Activated CD8-positive, alpha-beta memory T cell treated with anti-CD3 and anti-CD28 coated beads for 48 hours (primary cell): ENCODE measurements around the gene SLC2A8.
A peak's percentile ranks its signal among the peaks of the same experiment; 100 is the strongest.

Experiments
- DNase-seq, 3 experiments: peaks; one replicate each; pipeline ENCODE4 v3.0.0-alpha.2; 2020; ENCODE audit warnings: low read depth in 2 of 3, low spot score in 2 of 3

Gene SLC2A8

GRCh38 chr9:127396808-127397645, at the start of gene SLC2A8:
Gene SLC2A8 (plus strand): TSS chr9:127397169. CDS start chr9:127397231, 62 bp downstream.
- DNase-seq: peak; percentile 63 to 85 (median 81)

GRCh38 chr9:127347831-127348776, 48.9 kb upstream of the SLC2A8 start:
- DNase-seq: no peak

- DNase-seq: no peak
Measured at GRCh38 chr9:127349483-127350113, 47.4 kb upstream of the SLC2A8 start.

- DNase-seq: no peak
Measured at GRCh38 chr9:127351182-127352166, 45.5 kb upstream of the SLC2A8 start.

- DNase-seq: no peak
Measured at GRCh38 chr9:127353882-127354281, 43.1 kb upstream of the SLC2A8 start.

- no peak for DNase-seq
Measured at GRCh38 chr9:127356906-127357305, 40.1 kb upstream of the SLC2A8 start.

GRCh38 chr9:127358023-127358535, 38.9 kb upstream of the SLC2A8 start:
- DNase-seq: no peak

GRCh38 chr9:127358770-127359169, 38.2 kb upstream of the SLC2A8 start:
- no peak for DNase-seq

GRCh38 chr9:127360250-127360649, 36.7 kb upstream of the SLC2A8 start:
- no peak for DNase-seq

- DNase-seq: no peak
Measured at GRCh38 chr9:127360829-127361228, 36.1 kb upstream of the SLC2A8 start.

GRCh38 chr9:127361561-127361960, 35.4 kb upstream of the SLC2A8 start:
- DNase-seq: no peak

GRCh38 chr9:127362829-127363228, 34.1 kb upstream of the SLC2A8 start:
- DNase-seq: no peak

- DNase-seq: no peak
Measured at GRCh38 chr9:127365461-127365860, 31.5 kb upstream of the SLC2A8 start.

GRCh38 chr9:127366594-127366993, 30.4 kb upstream of the SLC2A8 start:
- no peak for DNase-seq

GRCh38 chr9:127368852-127369402, 28.0 kb upstream of the SLC2A8 start:
- no peak for DNase-seq

- no peak for DNase-seq
Measured at GRCh38 chr9:127369428-127369827, 27.5 kb upstream of the SLC2A8 start.

GRCh38 chr9:127370147-127370579, 26.8 kb upstream of the SLC2A8 start:
- DNase-seq: no peak

GRCh38 chr9:127370672-127371648, 26.0 kb upstream of the SLC2A8 start:
- no peak for DNase-seq
